Neural crest cell (in vitro differentiated cells): ENCODE results near the gene ETV3L. TPM values are rescaled to one million over a fixed set of nuclear protein-coding genes. Genes with fewer than 3 reads are reported as not detected.

Experiments used
- DNase-seq: peaks from one replicate; pipeline ENCODE4 v3.0.0; 2021; ENCODE audit warnings: low read depth, mixed read lengths, low spot score
- H3K27ac Mint-ChIP-seq: one replicate; pipeline ENCODE4 v1.8.0; 2021; ENCODE audit warnings: mild to moderate bottlenecking, mixed read lengths; ENCODE audit not compliant: unreplicated experiment
- H3K27me3 Mint-ChIP-seq: 2 replicates; pipeline ENCODE4 v1.8.0; 2021; ENCODE audit warnings: low read depth, mild to moderate bottlenecking, mixed read lengths
- H3K36me3 Mint-ChIP-seq: 2 replicates; pipeline ENCODE4 v1.8.0; 2021; ENCODE audit warnings: low read depth, mild to moderate bottlenecking, mixed read lengths
- H3K4me1 Mint-ChIP-seq: 2 replicates; pipeline ENCODE4 v1.8.0; 2021; ENCODE audit warnings: mixed read lengths
- H3K4me3 Mint-ChIP-seq: one replicate; pipeline ENCODE4 v1.8.0; 2021; ENCODE audit warnings: mild to moderate bottlenecking, mixed read lengths
- H3K9me3 Mint-ChIP-seq: 2 replicates; pipeline ENCODE4 v1.8.0; 2021; ENCODE audit warnings: mixed read lengths
- total RNA-seq: library from RNA; stranded (reverse); gene quantifications from 2 replicates; pipeline ENCODE4 v1.2.1, GENCODE V29; 2021
- TF ChIP-seq, protein P1 (sequence below): fragments of 200-600 bp; sonication (generic); conservative IDR thresholded peaks from 2 replicates; pipeline ENCODE4 v1.5.0; 2021; ENCODE audit warnings: antibody characterized with exemption, mild to moderate bottlenecking

ETV3L gene
- total RNA-seq, 1 donor from 2014 or later, result 0.19 TPM

DNA sequence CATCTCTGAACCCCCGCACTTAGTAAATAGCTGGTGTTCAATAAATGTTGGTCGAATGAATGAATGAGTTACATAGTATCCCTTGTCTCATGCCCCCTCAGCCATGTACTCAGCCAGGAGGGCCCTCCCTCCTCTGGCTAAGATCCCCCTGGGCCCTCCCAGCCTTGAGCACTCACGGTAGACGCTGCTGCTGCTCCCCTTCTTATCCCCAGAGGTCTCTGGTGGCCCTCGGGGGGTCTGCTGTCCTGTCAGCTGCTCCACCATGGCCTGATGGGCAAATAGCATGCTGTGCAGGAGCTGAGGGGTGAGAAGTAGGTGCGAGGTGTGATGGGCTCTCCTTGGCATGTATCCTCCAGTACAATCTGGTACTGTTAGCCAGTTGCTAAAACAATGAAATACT lies 1.9 kb downstream of the ETV3L start:
- H3K27ac Mint-ChIP-seq, result no peak overlapping the region
- no peak for DNase-seq
- H3K4me3 Mint-ChIP-seq, result no peak overlapping the region

DNA sequence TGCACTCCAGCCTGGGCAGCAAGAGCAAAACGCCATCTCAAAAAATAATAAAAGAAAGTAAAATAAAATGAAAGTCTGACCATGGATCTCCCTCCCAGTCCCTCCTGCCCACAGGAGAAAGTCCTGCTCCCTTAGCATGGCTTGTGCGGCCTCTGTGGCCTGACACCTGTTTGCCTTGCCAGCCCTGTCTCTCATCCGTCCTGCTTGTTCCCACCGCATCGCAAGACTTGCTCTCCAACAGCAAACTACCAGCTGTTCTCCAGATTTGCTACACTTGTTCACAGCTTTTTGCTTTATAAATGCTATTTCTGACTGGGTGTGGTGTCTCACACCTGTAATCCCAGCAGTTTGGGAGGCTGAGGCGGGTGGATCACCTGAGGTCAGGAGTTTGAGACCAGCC lies 2.7 kb downstream of the ETV3L start:
- no peaks in the 10 kb centered on the region for H3K36me3 Mint-ChIP-seq
- H3K9me3 Mint-ChIP-seq, result no peaks in the 10 kb centered on the region
- no peak overlapping the region for H3K27ac Mint-ChIP-seq
- DNase-seq, result no peak
- H3K27me3 Mint-ChIP-seq, result no peaks in the 10 kb centered on the region
- TF ChIP-seq, protein P1, sequence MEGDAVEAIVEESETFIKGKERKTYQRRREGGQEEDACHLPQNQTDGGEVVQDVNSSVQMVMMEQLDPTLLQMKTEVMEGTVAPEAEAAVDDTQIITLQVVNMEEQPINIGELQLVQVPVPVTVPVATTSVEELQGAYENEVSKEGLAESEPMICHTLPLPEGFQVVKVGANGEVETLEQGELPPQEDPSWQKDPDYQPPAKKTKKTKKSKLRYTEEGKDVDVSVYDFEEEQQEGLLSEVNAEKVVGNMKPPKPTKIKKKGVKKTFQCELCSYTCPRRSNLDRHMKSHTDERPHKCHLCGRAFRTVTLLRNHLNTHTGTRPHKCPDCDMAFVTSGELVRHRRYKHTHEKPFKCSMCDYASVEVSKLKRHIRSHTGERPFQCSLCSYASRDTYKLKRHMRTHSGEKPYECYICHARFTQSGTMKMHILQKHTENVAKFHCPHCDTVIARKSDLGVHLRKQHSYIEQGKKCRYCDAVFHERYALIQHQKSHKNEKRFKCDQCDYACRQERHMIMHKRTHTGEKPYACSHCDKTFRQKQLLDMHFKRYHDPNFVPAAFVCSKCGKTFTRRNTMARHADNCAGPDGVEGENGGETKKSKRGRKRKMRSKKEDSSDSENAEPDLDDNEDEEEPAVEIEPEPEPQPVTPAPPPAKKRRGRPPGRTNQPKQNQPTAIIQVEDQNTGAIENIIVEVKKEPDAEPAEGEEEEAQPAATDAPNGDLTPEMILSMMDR, result no peak
- H3K4me3 Mint-ChIP-seq, result no peak overlapping the region
- peaks cover 11% of the 10 kb centered on the region for H3K4me1 Mint-ChIP-seq

More for the DNA sequence above, 1.9 kb downstream of the ETV3L start:
- Mint-ChIP-seq H3K27me3 (no peaks in the 10 kb centered on the region), H3K4me1 (peaks cover 11% of the 10 kb centered on the region), H3K9me3 (no peaks in the 10 kb centered on the region), H3K36me3 (no peaks in the 10 kb centered on the region)
- TF ChIP-seq, protein P1, result no peak

DNA sequence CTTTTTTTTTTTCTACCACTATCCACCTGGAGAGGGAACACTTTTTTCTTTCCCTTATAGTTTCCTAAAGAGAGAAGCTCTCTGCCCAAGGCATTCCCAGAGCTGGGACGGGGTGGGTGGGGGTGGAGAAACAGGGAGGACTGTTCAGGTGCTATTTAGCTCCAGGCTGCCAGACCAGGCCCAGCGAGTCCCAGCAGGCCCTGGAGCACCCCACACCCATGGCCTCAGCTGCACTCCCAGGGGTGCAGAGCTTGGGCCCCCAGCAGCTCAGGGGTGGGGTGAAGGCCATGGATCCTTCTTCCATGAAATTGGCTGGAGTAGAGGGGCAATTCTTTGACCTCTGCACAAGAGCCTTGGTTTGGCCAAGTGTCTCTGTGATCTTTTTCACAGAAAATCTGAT lies 4.1 kb downstream of the ETV3L start:
- no peaks in the 10 kb centered on the region for H3K36me3 Mint-ChIP-seq
- no peak for DNase-seq
- no peaks in the 10 kb centered on the region for H3K27me3 Mint-ChIP-seq
- H3K9me3 Mint-ChIP-seq, result no peaks in the 10 kb centered on the region
- H3K4me1 Mint-ChIP-seq, result peaks cover 14% of the 10 kb centered on the region
- no peak overlapping the region for H3K27ac Mint-ChIP-seq
- TF ChIP-seq, protein P1, result no peak
- no peak overlapping the region for H3K4me3 Mint-ChIP-seq

DNA sequence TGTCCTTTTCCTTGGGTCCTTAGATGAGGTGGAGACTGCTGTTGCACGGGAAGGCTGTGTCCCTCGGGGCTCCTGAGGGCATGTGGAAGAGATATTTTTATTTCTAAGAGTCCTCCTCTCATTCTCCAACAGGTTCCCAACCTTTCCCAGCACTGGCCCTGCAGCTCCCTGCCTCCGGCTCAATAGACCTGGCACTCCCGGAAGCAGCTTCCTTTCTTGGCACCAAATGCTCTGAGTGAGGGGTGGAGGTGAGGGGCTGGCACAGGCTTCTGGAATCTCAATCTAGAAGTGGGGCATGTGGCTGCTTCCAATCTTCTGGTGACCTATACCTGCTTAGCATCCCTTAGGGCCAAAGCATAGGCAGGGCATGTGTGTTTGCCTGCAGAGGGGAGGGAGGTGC lies 4.5 kb downstream of the ETV3L start:
- DNase-seq, result no peak
- Mint-ChIP-seq H3K27me3 (no peaks in the 10 kb centered on the region), H3K27ac (no peak overlapping the region), H3K9me3 (no peaks in the 10 kb centered on the region), H3K4me3 (no peak overlapping the region), H3K4me1 (peaks cover 18% of the 10 kb centered on the region), H3K36me3 (no peaks in the 10 kb centered on the region)
- TF ChIP-seq, protein P1, result no peak

DNA sequence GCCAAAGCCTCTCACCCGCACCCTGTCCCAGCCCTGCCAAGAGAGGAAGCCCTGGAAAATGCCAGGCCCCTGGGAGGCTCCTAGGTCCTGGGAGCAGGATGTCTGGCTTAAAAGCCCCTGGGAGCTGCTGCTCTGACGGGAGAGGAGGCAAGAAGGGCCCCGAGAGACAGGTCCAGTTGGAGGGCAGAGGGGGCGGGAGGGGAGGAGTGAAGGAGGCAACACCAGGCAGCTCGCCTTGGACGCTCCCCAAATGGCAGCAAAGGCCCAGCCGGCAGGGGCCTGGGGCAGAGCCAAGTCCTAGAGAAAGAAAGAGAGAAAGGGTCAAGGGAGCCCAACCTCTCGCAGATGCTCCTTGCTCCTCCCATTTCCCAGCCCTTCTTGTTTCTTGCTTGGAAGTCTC lies 6.8 kb downstream of the ETV3L start:
- no peaks in the 10 kb centered on the region for H3K27me3 Mint-ChIP-seq
- no peaks in the 10 kb centered on the region for H3K9me3 Mint-ChIP-seq

More for the DNA sequence above, 6.8 kb downstream of the ETV3L start:
- Mint-ChIP-seq H3K4me3 (no peak overlapping the region), H3K27ac (no peak overlapping the region), H3K36me3 (no peaks in the 10 kb centered on the region), H3K4me1 (peaks cover 20% of the 10 kb centered on the region)
- TF ChIP-seq, protein P1, result no peak
- DNase-seq, result no peak
